GM23338 (cell line): ENCODE results near the gene CYFIP2. TPM values are rescaled to one million over a fixed set of nuclear protein-coding genes. Genes with fewer than 3 reads are reported as not detected.

Experiments
- ATAC-seq: fragments of 200-7000 bp; cut with Tn5 transposase; 3 replicates; pipeline ENCODE4 v1.9.1; 2020
- DNase-seq: peaks from one replicate; pipeline ENCODE4 v3.0.0-alpha.2; 2015; ENCODE audit warnings: low spot score
- H2AFZ ChIP-seq: fragments of 200-600 bp; sonication (generic); 2 replicates; pipeline ENCODE4 v1.8.0; 2016; ENCODE audit warnings: antibody characterized with exemption, mild to moderate bottlenecking, moderate library complexity
- H3F3A ChIP-seq: fragments of 200-600 bp; sonication (generic); replicated peaks from 2 replicates; pipeline ENCODE4 v1.8.0; 2017; ENCODE audit warnings: antibody characterized with exemption, mixed run types, low read depth
- H3K27ac ChIP-seq: fragments of 200-600 bp; sonication (generic); 2 replicates; pipeline ENCODE4 v1.6.1; 2016; ENCODE audit warnings: low read depth
- H3K27me3 ChIP-seq: fragments of 200-600 bp; sonication (generic); 2 replicates; pipeline ENCODE4 v1.8.0; 2016; ENCODE audit warnings: mild to moderate bottlenecking, mixed run types, moderate library complexity; ENCODE audit not compliant: insufficient read depth
- H3K36me3 ChIP-seq: fragments of 200-600 bp; sonication (generic); 2 replicates; pipeline ENCODE4 v1.8.0; 2016; ENCODE audit warnings: mild to moderate bottlenecking; ENCODE audit not compliant: insufficient read depth
- H3K4me1 ChIP-seq: fragments of 200-600 bp; sonication (generic); 2 replicates; pipeline ENCODE4 v1.8.0; 2016; ENCODE audit warnings: mild to moderate bottlenecking, moderate library complexity; ENCODE audit not compliant: insufficient read depth
- H3K4me2 ChIP-seq: fragments of 200-600 bp; sonication (generic); 2 replicates; pipeline ENCODE4 v1.7.1; 2017; ENCODE audit warnings: mixed run types
- H3K4me3 ChIP-seq: fragments of 200-600 bp; sonication (generic); 2 replicates; pipeline ENCODE4 v1.6.1; 2016; ENCODE audit warnings: mixed run types
- H3K79me2 ChIP-seq: fragments of 200-600 bp; sonication (generic); replicated peaks from 2 replicates; pipeline ENCODE4 v1.8.0; 2017; ENCODE audit warnings: mild to moderate bottlenecking; ENCODE audit not compliant: insufficient read depth
- H3K9me2 ChIP-seq: fragments of 200-600 bp; sonication (generic); 2 replicates; pipeline ENCODE4 v1.8.0; 2017; ENCODE audit not compliant: insufficient read depth
- H4K20me1 ChIP-seq: fragments of 200-600 bp; sonication (generic); replicated peaks from 2 replicates; pipeline ENCODE4 v1.8.0; 2017; ENCODE audit warnings: mild to moderate bottlenecking; ENCODE audit not compliant: insufficient read depth
- H3K27ac Mint-ChIP-seq: 2 replicates; pipeline ENCODE4 v1.8.0; 2020; ENCODE audit warnings: inconsistent platforms, mild to moderate bottlenecking, moderate library complexity, mixed read lengths
- H3K27me3 Mint-ChIP-seq: 3 replicates; pipeline ENCODE4 v1.8.0; 2022; ENCODE audit warnings: low read depth, mild to moderate bottlenecking, moderate library complexity, mixed read lengths, inconsistent platforms; ENCODE audit not compliant: insufficient read depth, poor library complexity
- H3K36me3 Mint-ChIP-seq: 3 replicates; pipeline ENCODE4 v1.8.0; 2021; ENCODE audit warnings: low read depth, mild to moderate bottlenecking, inconsistent platforms, moderate library complexity, mixed read lengths
- H3K4me1 Mint-ChIP-seq: 3 replicates; pipeline ENCODE4 v1.8.0; 2020; ENCODE audit warnings: mild to moderate bottlenecking, inconsistent platforms, mixed read lengths
- H3K4me3 Mint-ChIP-seq: 3 replicates; pipeline ENCODE4 v1.8.0; 2021; ENCODE audit warnings: moderate library complexity, mild to moderate bottlenecking, inconsistent platforms, mixed read lengths
- H3K9me3 Mint-ChIP-seq: 3 replicates; pipeline ENCODE4 v1.8.0; 2020; ENCODE audit warnings: moderate library complexity, mild to moderate bottlenecking, inconsistent platforms, mixed read lengths
- CREB1 ChIP-seq: fragments of 250-450 bp; sonication (Bioruptor Pico); IDR thresholded peaks from 2 replicates; pipeline ENCODE4 v1.5.0; 2020; ENCODE audit warnings: low read depth, mild to moderate bottlenecking, moderate library complexity
- polyA plus RNA-seq: library from polyadenylated mRNA; unstranded; fragments of >200 nt; fragmentation: Nextera tagmentation; extraction: Ambion mirVana; gene quantifications from 2 replicates; pipeline ENCODE4 v1.2.1, GENCODE V29; 2016
- total RNA-seq: library from RNA; depleted of rRNA; stranded (reverse); fragments of >200 nt; shearing (Covaris generic); gene quantifications from 2 replicates; pipeline ENCODE4 v1.2.3, GENCODE V29; 2014
- TF ChIP-seq, protein P1 (sequence below): IDR thresholded peaks from one replicate; pipeline ENCODE4 v1.6.1; 2018; ENCODE audit warnings: antibody characterized with exemption; ENCODE audit not compliant: unreplicated experiment
- TF ChIP-seq, protein P2 (sequence below), 2 experiments: fragments of 200-600 bp in 1 of 2; sonication (generic) in 1 of 2; conservative IDR thresholded peaks; 2 replicates each; pipeline versions ENCODE4 v1.5.1 to v1.6.1; 2016 to 2017; ENCODE audit warnings: antibody characterized with exemption in 2 of 2, low read depth in 2 of 2, mild to moderate bottlenecking in 2 of 2, moderate library complexity in 1 of 2
- TF ChIP-seq, protein P3 (sequence below): IDR thresholded peaks from 2 replicates; pipeline ENCODE4 v1.6.1; 2016; ENCODE audit warnings: antibody characterized with exemption
- TF ChIP-seq, protein P4 (sequence below): fragments of 250-450 bp; sonication (Bioruptor Pico); IDR thresholded peaks from 2 replicates; pipeline ENCODE4 v1.5.0; 2020; ENCODE audit warnings: mild to moderate bottlenecking, moderate library complexity

CYFIP2 gene
- total and polyA plus RNA-seq, 2 experiments from 2014 or later, result 54.1 to 98.4 TPM

DNA sequence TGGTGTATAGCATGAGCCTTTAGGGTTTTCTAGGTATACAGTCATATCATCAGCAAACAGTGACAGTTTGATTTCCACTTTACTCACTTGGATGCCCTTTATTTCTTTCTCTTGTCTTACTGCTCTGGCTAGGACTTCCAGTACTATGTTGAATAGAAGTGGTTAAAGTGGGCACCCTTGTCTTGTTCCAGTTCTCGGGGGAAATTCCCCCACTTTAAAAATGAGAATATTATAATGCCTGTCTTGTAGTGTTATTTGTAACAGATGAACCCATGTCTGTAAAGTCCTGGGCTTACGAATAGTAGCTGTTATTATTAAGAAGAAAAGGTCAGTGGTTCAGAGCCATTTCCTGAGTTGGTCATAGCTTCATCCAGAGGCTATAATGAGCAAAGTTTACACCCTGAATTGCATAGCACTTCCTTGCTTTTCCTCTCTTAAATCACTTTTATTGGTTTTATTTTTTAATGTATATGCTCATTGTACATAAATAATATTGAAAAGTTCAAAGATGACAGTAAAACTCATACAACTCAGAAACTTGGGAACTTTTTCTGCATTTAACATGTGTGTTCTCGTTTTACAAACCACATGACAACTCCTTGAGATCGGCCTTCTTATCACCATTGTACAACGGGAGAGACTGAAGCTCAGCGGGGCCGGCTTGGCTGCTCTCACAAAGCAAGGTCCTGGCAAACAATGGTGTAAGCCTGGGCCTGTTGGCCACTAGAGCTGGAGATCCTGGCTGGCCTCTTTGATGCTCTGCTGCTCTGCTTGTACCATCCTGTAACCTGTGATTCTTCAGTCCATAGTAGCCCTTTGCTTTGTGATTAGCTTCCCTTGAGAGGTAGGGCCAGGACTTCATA is 85.2 kb downstream of the CYFIP2 start (continued):
- TF ChIP-seq, protein P1, sequence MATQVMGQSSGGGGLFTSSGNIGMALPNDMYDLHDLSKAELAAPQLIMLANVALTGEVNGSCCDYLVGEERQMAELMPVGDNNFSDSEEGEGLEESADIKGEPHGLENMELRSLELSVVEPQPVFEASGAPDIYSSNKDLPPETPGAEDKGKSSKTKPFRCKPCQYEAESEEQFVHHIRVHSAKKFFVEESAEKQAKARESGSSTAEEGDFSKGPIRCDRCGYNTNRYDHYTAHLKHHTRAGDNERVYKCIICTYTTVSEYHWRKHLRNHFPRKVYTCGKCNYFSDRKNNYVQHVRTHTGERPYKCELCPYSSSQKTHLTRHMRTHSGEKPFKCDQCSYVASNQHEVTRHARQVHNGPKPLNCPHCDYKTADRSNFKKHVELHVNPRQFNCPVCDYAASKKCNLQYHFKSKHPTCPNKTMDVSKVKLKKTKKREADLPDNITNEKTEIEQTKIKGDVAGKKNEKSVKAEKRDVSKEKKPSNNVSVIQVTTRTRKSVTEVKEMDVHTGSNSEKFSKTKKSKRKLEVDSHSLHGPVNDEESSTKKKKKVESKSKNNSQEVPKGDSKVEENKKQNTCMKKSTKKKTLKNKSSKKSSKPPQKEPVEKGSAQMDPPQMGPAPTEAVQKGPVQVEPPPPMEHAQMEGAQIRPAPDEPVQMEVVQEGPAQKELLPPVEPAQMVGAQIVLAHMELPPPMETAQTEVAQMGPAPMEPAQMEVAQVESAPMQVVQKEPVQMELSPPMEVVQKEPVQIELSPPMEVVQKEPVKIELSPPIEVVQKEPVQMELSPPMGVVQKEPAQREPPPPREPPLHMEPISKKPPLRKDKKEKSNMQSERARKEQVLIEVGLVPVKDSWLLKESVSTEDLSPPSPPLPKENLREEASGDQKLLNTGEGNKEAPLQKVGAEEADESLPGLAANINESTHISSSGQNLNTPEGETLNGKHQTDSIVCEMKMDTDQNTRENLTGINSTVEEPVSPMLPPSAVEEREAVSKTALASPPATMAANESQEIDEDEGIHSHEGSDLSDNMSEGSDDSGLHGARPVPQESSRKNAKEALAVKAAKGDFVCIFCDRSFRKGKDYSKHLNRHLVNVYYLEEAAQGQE, result no peak
- TF ChIP-seq, protein P2, sequence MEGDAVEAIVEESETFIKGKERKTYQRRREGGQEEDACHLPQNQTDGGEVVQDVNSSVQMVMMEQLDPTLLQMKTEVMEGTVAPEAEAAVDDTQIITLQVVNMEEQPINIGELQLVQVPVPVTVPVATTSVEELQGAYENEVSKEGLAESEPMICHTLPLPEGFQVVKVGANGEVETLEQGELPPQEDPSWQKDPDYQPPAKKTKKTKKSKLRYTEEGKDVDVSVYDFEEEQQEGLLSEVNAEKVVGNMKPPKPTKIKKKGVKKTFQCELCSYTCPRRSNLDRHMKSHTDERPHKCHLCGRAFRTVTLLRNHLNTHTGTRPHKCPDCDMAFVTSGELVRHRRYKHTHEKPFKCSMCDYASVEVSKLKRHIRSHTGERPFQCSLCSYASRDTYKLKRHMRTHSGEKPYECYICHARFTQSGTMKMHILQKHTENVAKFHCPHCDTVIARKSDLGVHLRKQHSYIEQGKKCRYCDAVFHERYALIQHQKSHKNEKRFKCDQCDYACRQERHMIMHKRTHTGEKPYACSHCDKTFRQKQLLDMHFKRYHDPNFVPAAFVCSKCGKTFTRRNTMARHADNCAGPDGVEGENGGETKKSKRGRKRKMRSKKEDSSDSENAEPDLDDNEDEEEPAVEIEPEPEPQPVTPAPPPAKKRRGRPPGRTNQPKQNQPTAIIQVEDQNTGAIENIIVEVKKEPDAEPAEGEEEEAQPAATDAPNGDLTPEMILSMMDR (conservative IDR thresholded peaks at IDR 0.05; ENCODE audit: low read depth in 2 of 2), result no peak

DNA sequence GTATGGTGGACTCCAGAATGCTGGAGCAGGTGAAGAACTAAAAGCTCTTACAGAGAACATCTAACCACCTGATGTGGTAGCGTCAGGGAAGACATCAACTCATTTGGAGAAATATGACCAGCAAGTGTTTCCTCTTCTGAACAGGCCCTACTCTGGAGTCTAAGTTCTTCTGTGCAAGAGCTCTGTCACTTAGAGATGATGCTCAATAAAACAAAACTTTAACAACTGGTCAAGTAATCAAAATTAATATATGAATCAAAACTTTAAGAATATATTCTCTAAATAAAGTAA is 85.8 kb downstream of the CYFIP2 start:
- H3K9me3 Mint-ChIP-seq, result no peaks in the 10 kb centered on the region
- no peak overlapping the region for H3K4me2 ChIP-seq
- no peak overlapping the region for H3K27ac Mint-ChIP-seq
- H3F3A ChIP-seq, result no peaks in the 10 kb centered on the region
- no peaks in the 10 kb centered on the region for H3K27me3 ChIP-seq
- H3K4me3 Mint-ChIP-seq, result no peak overlapping the region
- H3K79me2 ChIP-seq, result no peaks in the 10 kb centered on the region
- ATAC-seq, result no peak
- no peaks in the 10 kb centered on the region for H3K4me1 ChIP-seq
- peaks cover 4% of the 10 kb centered on the region; the same call in 1 of the 3 replicates for H3K36me3 Mint-ChIP-seq
- H3K9me2 ChIP-seq, result no peaks in the 10 kb centered on the region
- H4K20me1 ChIP-seq, result 0 out of 2 replicates have a peak, but pooled peaks cover 4% of the 10 kb centered on the region
- DNase-seq, result no peak
- H3K36me3 ChIP-seq, result no peaks in the 10 kb centered on the region
- no peak overlapping the region for H3K4me3 ChIP-seq
- H2AFZ ChIP-seq, result no peak overlapping the region
- H3K4me1 Mint-ChIP-seq, result peaks cover 2% of the 10 kb centered on the region; the same call in 1 of the 3 replicates
- peaks cover 6% of the 10 kb centered on the region for H3K27me3 Mint-ChIP-seq
- no peak overlapping the region for H3K27ac ChIP-seq
- no peak for TF ChIP-seq CREB1
- TF ChIP-seq, protein P3, sequence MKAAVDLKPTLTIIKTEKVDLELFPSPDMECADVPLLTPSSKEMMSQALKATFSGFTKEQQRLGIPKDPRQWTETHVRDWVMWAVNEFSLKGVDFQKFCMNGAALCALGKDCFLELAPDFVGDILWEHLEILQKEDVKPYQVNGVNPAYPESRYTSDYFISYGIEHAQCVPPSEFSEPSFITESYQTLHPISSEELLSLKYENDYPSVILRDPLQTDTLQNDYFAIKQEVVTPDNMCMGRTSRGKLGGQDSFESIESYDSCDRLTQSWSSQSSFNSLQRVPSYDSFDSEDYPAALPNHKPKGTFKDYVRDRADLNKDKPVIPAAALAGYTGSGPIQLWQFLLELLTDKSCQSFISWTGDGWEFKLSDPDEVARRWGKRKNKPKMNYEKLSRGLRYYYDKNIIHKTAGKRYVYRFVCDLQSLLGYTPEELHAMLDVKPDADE, result no peak
- TF ChIP-seq, protein P4, sequence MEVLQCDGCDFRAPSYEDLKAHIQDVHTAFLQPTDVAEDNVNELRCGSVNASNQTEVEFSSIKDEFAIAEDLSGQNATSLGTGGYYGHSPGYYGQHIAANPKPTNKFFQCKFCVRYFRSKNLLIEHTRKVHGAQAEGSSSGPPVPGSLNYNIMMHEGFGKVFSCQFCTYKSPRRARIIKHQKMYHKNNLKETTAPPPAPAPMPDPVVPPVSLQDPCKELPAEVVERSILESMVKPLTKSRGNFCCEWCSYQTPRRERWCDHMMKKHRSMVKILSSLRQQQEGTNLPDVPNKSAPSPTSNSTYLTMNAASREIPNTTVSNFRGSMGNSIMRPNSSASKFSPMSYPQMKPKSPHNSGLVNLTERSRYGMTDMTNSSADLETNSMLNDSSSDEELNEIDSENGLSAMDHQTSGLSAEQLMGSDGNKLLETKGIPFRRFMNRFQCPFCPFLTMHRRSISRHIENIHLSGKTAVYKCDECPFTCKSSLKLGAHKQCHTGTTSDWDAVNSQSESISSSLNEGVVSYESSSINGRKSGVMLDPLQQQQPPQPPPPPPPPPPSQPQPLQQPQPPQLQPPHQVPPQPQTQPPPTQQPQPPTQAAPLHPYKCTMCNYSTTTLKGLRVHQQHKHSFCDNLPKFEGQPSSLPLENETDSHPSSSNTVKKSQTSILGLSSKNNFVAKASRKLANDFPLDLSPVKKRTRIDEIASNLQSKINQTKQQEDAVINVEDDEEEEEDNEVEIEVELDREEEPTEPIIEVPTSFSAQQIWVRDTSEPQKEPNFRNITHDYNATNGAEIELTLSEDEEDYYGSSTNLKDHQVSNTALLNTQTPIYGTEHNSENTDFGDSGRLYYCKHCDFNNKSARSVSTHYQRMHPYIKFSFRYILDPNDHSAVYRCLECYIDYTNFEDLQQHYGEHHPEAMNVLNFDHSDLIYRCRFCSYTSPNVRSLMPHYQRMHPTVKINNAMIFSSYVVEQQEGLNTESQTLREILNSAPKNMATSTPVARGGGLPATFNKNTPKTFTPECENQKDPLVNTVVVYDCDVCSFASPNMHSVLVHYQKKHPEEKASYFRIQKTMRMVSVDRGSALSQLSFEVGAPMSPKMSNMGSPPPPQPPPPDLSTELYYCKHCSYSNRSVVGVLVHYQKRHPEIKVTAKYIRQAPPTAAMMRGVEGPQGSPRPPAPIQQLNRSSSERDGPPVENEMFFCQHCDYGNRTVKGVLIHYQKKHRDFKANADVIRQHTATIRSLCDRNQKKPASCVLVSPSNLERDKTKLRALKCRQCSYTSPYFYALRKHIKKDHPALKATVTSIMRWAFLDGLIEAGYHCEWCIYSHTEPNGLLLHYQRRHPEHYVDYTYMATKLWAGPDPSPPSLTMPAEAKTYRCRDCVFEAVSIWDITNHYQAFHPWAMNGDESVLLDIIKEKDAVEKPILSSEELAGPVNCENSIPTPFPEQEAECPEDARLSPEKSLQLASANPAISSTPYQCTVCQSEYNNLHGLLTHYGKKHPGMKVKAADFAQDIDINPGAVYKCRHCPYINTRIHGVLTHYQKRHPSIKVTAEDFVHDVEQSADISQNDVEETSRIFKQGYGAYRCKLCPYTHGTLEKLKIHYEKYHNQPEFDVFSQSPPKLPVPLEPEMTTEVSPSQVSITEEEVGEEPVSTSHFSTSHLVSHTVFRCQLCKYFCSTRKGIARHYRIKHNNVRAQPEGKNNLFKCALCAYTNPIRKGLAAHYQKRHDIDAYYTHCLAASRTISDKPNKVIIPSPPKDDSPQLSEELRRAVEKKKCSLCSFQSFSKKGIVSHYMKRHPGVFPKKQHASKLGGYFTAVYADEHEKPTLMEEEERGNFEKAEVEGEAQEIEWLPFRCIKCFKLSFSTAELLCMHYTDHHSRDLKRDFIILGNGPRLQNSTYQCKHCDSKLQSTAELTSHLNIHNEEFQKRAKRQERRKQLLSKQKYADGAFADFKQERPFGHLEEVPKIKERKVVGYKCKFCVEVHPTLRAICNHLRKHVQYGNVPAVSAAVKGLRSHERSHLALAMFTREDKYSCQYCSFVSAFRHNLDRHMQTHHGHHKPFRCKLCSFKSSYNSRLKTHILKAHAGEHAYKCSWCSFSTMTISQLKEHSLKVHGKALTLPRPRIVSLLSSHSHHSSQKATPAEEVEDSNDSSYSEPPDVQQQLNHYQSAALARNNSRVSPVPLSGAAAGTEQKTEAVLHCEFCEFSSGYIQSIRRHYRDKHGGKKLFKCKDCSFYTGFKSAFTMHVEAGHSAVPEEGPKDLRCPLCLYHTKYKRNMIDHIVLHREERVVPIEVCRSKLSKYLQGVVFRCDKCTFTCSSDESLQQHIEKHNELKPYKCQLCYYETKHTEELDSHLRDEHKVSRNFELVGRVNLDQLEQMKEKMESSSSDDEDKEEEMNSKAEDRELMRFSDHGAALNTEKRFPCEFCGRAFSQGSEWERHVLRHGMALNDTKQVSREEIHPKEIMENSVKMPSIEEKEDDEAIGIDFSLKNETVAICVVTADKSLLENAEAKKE (CRISPR knock-in tag), result no peak
- TF ChIP-seq, protein P1, result no peak
